HG02938 (cell line): Measurements from ENCODE around the gene KCNQ2.

ENCODE experiments used
- ATAC-seq: cut with Tn5 transposase; IDR thresholded peaks from one replicate; pipeline ENCODE4 v1.9.1; 2021; ENCODE audit warnings: mild to moderate bottlenecking, moderate library complexity; ENCODE audit not compliant: unreplicated experiment

Gene KCNQ2

GRCh38 chr20:63372971-63373885, 99.2 kb downstream of the KCNQ2 start:
- ATAC-seq, result no peak

GRCh38 chr20:63371291-63371865, 101.1 kb downstream of the KCNQ2 start:
- no peak for ATAC-seq

GRCh38 chr20:63370618-63371187, 101.8 kb downstream of the KCNQ2 start:
- no peak for ATAC-seq

GRCh38 chr20:63369724-63370617, 102.5 kb downstream of the KCNQ2 start:
- ATAC-seq, result no peak

GRCh38 chr20:63369024-63369530, 103.4 kb downstream of the KCNQ2 start:
- no peak for ATAC-seq

GRCh38 chr20:63368151-63368550, 104.3 kb downstream of the KCNQ2 start:
- no peak for ATAC-seq

- no peak for ATAC-seq
Measured at GRCh38 chr20:63367446-63368055, 104.9 kb downstream of the KCNQ2 start.

GRCh38 chr20:63366390-63367365, 105.8 kb downstream of the KCNQ2 start:
- no peak for ATAC-seq

- no peak for ATAC-seq
Measured at GRCh38 chr20:63365601-63366389, 106.7 kb downstream of the KCNQ2 start.

GRCh38 chr20:63364801-63365585, 107.5 kb downstream of the KCNQ2 start:
- no peak for ATAC-seq

- no peak for ATAC-seq
Measured at GRCh38 chr20:63363981-63364561, 108.4 kb downstream of the KCNQ2 start.

- no peak for ATAC-seq
Measured at GRCh38 chr20:63363013-63363957, 109.2 kb downstream of the KCNQ2 start.

GRCh38 chr20:63362436-63363009, 109.9 kb downstream of the KCNQ2 start:
- ATAC-seq, result no peak

GRCh38 chr20:63361519-63362435, 110.7 kb downstream of the KCNQ2 start:
- no peak for ATAC-seq
